Kidney (tissue), 14 donors: Measurements from ENCODE around the gene LDLRAD3. TPM values are rescaled to one million over a fixed set of nuclear protein-coding genes. Genes with fewer than 3 reads are reported as not detected.

Experiments
- DNase-seq, 5 donors: peaks; one replicate each; pipeline ENCODE4 v3.0.0-alpha.2; 2013 to 2020
- FAIRE-seq: peaks from 2 replicates; lab custom pipeline; 2012; peaks lifted over from hg19 to GRCh38; lab: Jason Lieb, UNC
- H3K27ac ChIP-seq, 2 donors: one replicate each; pipeline ENCODE4 v1.7.0; 2013; ENCODE audit warnings: low read depth in 2 of 2, low read length in 2 of 2, inconsistent platforms in 1 of 2
- H3K27me3 ChIP-seq: one replicate; pipeline ENCODE4 v1.7.1; 2013; ENCODE audit warnings: low read length, inconsistent platforms; ENCODE audit not compliant: control insufficient read depth, insufficient read depth
- H3K36me3 ChIP-seq, 3 donors: one replicate each; pipeline versions ENCODE4 v1.7.0 to v1.7.1; 2013; ENCODE audit warnings: low read length in 3 of 3, control low read depth in 1 of 3, inconsistent platforms in 1 of 3; ENCODE audit not compliant: insufficient read depth in 3 of 3, control insufficient read depth in 2 of 3
- H3K4me1 ChIP-seq, 3 donors: one replicate each; pipeline versions ENCODE4 v1.7.0 to v1.7.1; 2013; ENCODE audit warnings: low read length in 3 of 3, inconsistent platforms in 1 of 3, low read depth in 1 of 3; ENCODE audit not compliant: control insufficient read depth in 2 of 3, insufficient read depth in 2 of 3
- H3K4me3 ChIP-seq, 3 donors: one replicate each; pipeline versions ENCODE4 v1.7.0 to v1.8.1; 2013; ENCODE audit warnings: low read length in 3 of 3, control low read depth in 1 of 3, inconsistent platforms in 1 of 3
- H3K9ac ChIP-seq, 3 donors: one replicate each; pipeline versions ENCODE4 v1.7.0 to v1.7.1; 2013; ENCODE audit warnings: low read length in 3 of 3, control low read depth in 1 of 3, inconsistent platforms in 1 of 3
- H3K9me3 ChIP-seq, 3 donors: one replicate each; pipeline versions ENCODE4 v1.7.0 to v1.7.1; 2013; ENCODE audit warnings: low read length in 3 of 3, control low read depth in 1 of 3, inconsistent platforms in 1 of 3; ENCODE audit not compliant: control insufficient read depth in 2 of 3, insufficient read depth in 1 of 3
- intact Hi-C: fragments of 100-400 bp; cut with DNase I; formaldehyde crosslinking; loops from one replicate; pipeline ENCODE4 v1.11.1; 2022
- polyA plus RNA-seq: library from polyadenylated mRNA; stranded (reverse); fragments of 350-450 nt; fragmentation: Illumina TruSeq; extraction: RNeasy Lipid Tissue Mini Kit (QIAGEN cat#74804); gene quantifications from one replicate; pipeline ENCODE4 v1.2.3, GENCODE V29; 2014; ENCODE audit warnings: low read depth, low replicate concordance; ENCODE audit not compliant: insufficient read depth
- total RNA-seq: library from RNA; stranded (reverse); fragmentation: NEBNext Ultra II Directional; extraction: Animal tissue kit (Norgen Biotek cat#: 25700); gene quantifications from one replicate; pipeline ENCODE4 v1.2.1, GENCODE V29; 2021
- TF ChIP-seq, protein P1 (sequence below): IDR thresholded peaks from 3 replicates; pipeline ENCODE4 v1.5.1; 2012; ENCODE audit warnings: mild to moderate bottlenecking, moderate library complexity, borderline replicate concordance; ENCODE audit not compliant: insufficient read depth; ENCODE audit errors: extremely low read depth
- donor health status: control.
- donor health status: control.
- donor health status: control.
- donor health status: control.
- donor health status: control.
- donor health status: DM: yes; HTN: yes; CAD: no.
- donor health status: Normal renal cell carcinoma (clear cell type).

LDLRAD3 gene
- total and polyA plus RNA-seq, 2 donors from 2014 or later: 1.2 to 14.2 TPM

DNA sequence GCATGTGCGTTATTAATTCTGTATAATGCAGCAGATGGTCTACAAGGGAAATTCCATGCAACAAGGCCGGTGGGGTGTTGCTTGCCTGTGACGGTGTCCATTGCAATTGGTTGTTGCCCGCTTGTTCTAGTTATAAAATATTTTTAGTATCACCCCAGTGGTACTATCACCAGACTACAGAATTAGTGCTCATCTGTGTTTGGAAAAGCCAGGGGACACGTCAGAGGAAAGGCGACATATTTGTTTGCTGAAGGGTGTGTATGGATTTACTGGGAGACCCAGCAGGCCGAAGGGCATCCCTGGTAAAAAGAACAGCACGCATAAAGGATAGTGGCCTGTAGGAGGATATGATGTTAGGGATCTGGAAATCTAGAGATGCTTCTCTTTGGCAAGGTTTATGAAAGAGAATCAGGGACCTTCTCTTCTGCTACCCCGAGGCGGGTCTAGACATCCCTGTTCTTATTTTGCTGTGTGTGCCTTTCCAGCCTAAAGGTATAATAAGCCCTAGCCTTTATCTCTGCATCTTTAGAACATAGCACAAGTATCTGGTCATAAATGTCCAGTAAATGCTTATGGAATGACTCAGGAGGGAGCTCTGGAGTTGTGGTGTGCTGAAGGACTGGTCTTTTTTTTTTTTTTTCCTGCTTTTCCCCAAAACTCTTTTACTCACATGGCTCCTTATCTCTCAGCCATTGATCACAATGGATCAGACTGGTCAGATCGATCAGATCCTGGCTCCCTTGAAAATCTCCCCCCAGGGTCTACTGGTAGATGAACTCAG, 90.9 kb downstream of the LDLRAD3 start:
- Histone ChIP-seq H3K9me3 (no peaks in the 10 kb centered on the region), H3K9ac (no peak overlapping the region), H3K36me3 (no peaks in the 10 kb centered on the region), H3K4me3 (no peak overlapping the region), H3K27ac (no peak overlapping the region), H3K4me1 (peaks cover 6 to 22% (median 11%) of the 10 kb centered on the region in 3 donors), H3K27me3 (no peaks in the 10 kb centered on the region)
- intact Hi-C loops: no loop called here
- TF ChIP-seq, protein P1, sequence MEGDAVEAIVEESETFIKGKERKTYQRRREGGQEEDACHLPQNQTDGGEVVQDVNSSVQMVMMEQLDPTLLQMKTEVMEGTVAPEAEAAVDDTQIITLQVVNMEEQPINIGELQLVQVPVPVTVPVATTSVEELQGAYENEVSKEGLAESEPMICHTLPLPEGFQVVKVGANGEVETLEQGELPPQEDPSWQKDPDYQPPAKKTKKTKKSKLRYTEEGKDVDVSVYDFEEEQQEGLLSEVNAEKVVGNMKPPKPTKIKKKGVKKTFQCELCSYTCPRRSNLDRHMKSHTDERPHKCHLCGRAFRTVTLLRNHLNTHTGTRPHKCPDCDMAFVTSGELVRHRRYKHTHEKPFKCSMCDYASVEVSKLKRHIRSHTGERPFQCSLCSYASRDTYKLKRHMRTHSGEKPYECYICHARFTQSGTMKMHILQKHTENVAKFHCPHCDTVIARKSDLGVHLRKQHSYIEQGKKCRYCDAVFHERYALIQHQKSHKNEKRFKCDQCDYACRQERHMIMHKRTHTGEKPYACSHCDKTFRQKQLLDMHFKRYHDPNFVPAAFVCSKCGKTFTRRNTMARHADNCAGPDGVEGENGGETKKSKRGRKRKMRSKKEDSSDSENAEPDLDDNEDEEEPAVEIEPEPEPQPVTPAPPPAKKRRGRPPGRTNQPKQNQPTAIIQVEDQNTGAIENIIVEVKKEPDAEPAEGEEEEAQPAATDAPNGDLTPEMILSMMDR: no peak
- FAIRE-seq (no peak), DNase-seq (no peak)

- DNase-seq: no peak
- Histone ChIP-seq H3K4me3 (no peak overlapping the region), H3K36me3 (no peaks in the 10 kb centered on the region), H3K27ac (no peak overlapping the region), H3K27me3 (no peaks in the 10 kb centered on the region), H3K9ac (no peak overlapping the region), H3K9me3 (no peaks in the 10 kb centered on the region), H3K4me1 (peaks cover 6 to 22% (median 11%) of the 10 kb centered on the region in 3 donors)
- FAIRE-seq: no peak
- TF ChIP-seq, protein P1: no peak
- intact Hi-C loops: no loop called here
Observed at GRCh38 chr11:36035454-36035853, 91.6 kb downstream of the LDLRAD3 start.

DNA sequence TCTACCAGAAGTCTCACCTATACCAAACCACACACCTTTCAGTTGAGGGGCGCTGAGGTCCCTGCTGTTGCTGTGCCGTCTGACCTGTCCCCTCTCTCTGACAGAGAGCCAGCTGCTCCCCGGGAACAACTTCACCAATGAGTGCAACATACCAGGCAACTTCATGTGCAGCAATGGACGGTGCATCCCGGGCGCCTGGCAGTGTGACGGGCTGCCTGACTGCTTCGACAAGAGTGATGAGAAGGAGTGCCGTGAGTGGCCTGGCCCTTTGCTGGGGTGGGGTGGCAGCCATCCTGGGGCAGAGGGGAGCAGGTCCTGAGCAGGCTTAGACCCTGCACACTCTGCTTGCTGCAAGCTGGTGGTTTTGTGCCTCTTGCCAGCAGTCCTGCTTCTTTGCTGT, 92.1 kb downstream of the LDLRAD3 start:
- TF ChIP-seq, protein P1: no peak
- FAIRE-seq: no peak
- no peak for DNase-seq

More for the DNA sequence above, 92.1 kb downstream of the LDLRAD3 start:
- intact Hi-C loops: no loop called here
- no peak overlapping the region for H3K4me3 ChIP-seq
- H3K9me3 ChIP-seq: no peaks in the 10 kb centered on the region
- H3K27ac ChIP-seq: no peak overlapping the region
- peaks cover 6 to 22% (median 11%) of the 10 kb centered on the region in 3 donors for H3K4me1 ChIP-seq
- no peaks in the 10 kb centered on the region for H3K27me3 ChIP-seq
- H3K36me3 ChIP-seq: no peaks in the 10 kb centered on the region
- no peak overlapping the region for H3K9ac ChIP-seq
